PFSK-1 (cell line): ENCODE measurements around the gene ENO4.

ENCODE experiments used
- FOXP2 ChIP-seq: optimal IDR thresholded peaks from 2 replicates; pipeline ENCODE3; 2011; ENCODE audit warnings: borderline replicate concordance, control low read depth, inconsistent platforms; ENCODE audit not compliant: insufficient read depth; ENCODE audit errors: extremely low read length, extremely low read depth
- POLR2AphosphoS5 ChIP-seq: IDR thresholded peaks from 2 replicates; pipeline ENCODE4 v1.6.1; 2012; ENCODE audit warnings: low read depth, mild to moderate bottlenecking, control low read depth, low read length, moderate library complexity
- SIN3A ChIP-seq: IDR thresholded peaks from 2 replicates; pipeline ENCODE4 v1.6.1; 2012; ENCODE audit warnings: mild to moderate bottlenecking, low read length, moderate library complexity, borderline replicate concordance; ENCODE audit not compliant: insufficient read depth
- TAF1 ChIP-seq: IDR thresholded peaks from 2 replicates; pipeline ENCODE4 v1.6.1; 2012; ENCODE audit warnings: low read length, control low read depth, borderline replicate concordance; ENCODE audit not compliant: insufficient read depth
- TF ChIP-seq, protein P1 (sequence below), 2 experiments: IDR thresholded peaks; 2 replicates each; pipeline versions ENCODE4 v1.6.1 to v1.8.0; 2011 to 2012; ENCODE audit warnings: low read depth in 2 of 2, low read length in 2 of 2, control low read depth in 1 of 2, inconsistent platforms in 1 of 2, mild to moderate bottlenecking in 1 of 2, moderate library complexity in 1 of 2; ENCODE audit not compliant: insufficient read depth in 1 of 2

ENO4 gene

DNA sequence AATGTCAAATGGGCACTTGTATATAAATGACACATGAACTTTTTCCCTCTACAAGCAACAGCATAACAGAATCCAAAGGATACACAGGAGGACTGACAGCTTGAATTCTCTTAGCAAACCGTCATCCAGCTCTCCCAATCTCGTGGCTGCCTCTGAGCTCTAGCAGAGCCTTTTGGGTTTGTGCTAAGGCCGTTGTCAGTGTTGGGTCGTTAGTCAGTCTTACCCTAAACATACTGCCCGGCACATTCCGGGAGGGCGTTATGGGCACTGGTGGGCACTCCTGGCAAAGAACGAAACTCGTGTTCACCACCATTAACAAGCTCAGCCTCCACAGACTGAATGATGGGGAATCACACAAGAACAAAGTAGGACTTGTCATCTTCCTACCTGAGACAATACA is 19.6 kb upstream of the ENO4 start:
- no peak for TF ChIP-seq TAF1

DNA sequence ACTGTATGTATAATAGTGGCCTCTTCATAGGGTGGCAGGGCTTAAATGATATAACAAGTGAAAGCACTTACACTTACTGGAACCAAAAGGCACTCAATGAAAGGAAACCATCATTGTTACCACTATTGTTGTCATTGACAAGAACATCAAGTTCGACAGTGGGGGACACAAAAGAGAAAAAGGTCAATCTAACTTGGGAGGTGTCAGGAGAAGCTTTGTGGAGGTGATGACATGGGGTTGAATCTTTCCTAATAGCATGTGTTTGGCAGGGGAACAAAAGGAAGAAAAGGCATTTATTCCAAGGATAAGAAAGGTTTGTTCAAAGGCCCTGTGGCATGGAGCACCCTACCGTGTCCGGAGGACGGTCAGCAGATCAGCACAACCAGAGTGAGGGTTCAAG is 18.2 kb upstream of the ENO4 start:
- TF ChIP-seq FOXP2 (no peak), SIN3A (no peak), POLR2AphosphoS5 (no peak), TAF1 (no peak)
- TF ChIP-seq, protein P1, sequence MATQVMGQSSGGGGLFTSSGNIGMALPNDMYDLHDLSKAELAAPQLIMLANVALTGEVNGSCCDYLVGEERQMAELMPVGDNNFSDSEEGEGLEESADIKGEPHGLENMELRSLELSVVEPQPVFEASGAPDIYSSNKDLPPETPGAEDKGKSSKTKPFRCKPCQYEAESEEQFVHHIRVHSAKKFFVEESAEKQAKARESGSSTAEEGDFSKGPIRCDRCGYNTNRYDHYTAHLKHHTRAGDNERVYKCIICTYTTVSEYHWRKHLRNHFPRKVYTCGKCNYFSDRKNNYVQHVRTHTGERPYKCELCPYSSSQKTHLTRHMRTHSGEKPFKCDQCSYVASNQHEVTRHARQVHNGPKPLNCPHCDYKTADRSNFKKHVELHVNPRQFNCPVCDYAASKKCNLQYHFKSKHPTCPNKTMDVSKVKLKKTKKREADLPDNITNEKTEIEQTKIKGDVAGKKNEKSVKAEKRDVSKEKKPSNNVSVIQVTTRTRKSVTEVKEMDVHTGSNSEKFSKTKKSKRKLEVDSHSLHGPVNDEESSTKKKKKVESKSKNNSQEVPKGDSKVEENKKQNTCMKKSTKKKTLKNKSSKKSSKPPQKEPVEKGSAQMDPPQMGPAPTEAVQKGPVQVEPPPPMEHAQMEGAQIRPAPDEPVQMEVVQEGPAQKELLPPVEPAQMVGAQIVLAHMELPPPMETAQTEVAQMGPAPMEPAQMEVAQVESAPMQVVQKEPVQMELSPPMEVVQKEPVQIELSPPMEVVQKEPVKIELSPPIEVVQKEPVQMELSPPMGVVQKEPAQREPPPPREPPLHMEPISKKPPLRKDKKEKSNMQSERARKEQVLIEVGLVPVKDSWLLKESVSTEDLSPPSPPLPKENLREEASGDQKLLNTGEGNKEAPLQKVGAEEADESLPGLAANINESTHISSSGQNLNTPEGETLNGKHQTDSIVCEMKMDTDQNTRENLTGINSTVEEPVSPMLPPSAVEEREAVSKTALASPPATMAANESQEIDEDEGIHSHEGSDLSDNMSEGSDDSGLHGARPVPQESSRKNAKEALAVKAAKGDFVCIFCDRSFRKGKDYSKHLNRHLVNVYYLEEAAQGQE (IDR thresholded peaks at IDR 0.05; ENCODE audit: insufficient read depth in 1 of 2, low read depth in 2 of 2, low read length in 2 of 2) = no peak

DNA sequence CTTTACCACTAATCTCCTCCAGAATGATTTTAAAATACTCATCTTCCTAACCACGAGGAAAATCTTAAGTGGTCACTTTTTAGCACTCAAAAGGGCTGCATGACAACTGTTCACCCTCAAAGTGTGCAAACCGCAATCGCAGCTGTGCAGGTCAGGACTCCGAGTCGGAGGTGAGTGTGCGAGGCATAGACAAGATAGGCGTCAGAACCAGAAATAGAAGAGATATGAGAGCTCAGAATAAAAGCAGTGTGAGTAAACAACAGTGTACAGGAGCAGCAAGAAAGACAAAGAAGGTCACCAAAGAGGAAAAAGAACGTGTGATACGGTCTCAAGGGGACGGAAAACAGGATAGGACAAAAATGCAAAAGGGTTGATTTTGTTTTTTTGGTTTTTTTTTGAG is 17.5 kb upstream of the ENO4 start:
- TF ChIP-seq POLR2AphosphoS5 (no peak), SIN3A (no peak), FOXP2 (no peak), TAF1 (no peak)
- TF ChIP-seq, protein P1 (IDR thresholded peaks at IDR 0.05; ENCODE audit: insufficient read depth in 1 of 2, low read depth in 2 of 2, low read length in 2 of 2) = no peak

DNA sequence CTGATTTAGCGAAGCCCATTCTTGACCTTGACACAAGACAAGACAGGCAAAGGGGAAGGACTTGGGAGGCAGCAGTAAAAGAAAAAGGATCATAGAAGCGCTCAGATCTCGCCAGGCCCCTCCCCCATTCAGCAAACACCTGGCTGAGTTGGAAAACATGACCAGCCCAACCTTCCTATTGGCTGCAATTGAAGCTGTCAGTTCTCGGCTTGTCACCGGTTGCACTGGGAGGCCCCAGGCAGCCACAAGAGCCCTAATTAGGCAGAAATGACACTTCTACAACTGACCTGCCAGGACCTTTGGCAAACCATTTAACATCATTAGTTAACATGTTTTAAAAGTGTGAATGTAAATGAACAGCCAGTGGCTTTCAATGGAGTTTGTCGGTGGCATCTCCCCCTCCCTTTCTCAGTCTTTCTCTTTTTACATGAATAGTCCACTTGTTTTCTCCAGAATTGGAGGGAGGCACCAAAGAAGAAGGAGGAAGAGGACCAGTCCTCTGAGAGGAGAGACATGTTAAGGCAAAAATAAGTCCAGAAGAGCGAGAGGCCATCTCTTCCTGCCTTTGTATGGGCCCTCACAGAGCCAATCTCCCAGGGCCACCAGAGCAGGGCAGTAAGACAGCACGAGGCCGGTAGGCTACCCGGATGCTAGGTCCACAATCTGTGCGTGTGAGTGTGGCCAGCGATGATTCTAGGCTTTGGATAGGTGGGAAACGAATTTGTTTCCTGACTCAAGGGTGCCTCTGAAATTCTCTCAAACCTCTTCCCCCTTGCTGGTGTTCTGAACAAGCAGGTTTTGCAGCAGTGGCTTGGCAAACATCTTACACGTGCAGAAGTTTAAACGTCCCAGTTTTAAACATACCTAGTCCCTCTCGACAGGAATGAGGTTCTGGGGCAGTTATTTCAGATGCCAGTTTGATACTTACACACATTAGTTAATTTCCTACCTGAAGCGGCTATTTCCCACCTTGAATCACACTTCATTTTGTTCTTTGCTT is 15.0 kb upstream of the ENO4 start:
- no peak for TF ChIP-seq POLR2AphosphoS5
- no peak for TF ChIP-seq TAF1
- TF ChIP-seq FOXP2 = no peak
- TF ChIP-seq, protein P1 (IDR thresholded peaks at IDR 0.05; ENCODE audit: insufficient read depth in 1 of 2, low read depth in 2 of 2, low read length in 2 of 2) = no peak
- TF ChIP-seq SIN3A = no peak

DNA sequence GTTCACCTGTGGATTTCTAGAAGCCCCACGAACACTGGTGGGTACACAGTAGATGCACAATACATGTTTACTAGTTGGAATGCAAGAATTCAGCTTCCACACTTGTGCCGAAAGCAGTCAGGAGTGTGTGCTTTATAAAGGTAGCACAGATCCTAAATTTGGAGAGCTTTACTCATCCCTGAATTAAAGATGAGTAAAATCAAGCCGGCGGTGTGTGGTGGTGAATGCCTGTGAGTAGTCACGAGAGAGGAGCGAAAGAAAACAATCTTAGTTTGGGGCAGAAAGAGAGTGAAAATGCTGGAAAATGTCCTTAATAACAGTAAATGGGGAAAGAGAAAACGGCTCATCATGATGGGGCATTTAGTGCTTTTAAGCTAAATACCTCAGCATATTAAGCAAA is 13.6 kb upstream of the ENO4 start:
- no peak for TF ChIP-seq FOXP2
- TF ChIP-seq TAF1 = no peak
- no peak for TF ChIP-seq POLR2AphosphoS5
- TF ChIP-seq SIN3A = no peak
- TF ChIP-seq, protein P1 (IDR thresholded peaks at IDR 0.05; ENCODE audit: insufficient read depth in 1 of 2, low read depth in 2 of 2, low read length in 2 of 2) = no peak
